H1 (cell line): Measurements from ENCODE around the gene SPTBN4. TPM values are rescaled to one million over a fixed set of nuclear protein-coding genes. Genes with fewer than 3 reads are reported as not detected.
A peak's percentile ranks its signal among the peaks of the same experiment; 100 is the strongest.

Experiments
- BACH1 ChIP-seq: IDR thresholded peaks from 2 replicates; pipeline ENCODE4 v1.6.1; 2012; ENCODE audit warnings: low read length, improper control_type of control experiment
- BRCA1 ChIP-seq: IDR thresholded peaks from 2 replicates; pipeline ENCODE4 v1.6.1; 2012; ENCODE audit warnings: low read depth, low read length, improper control_type of control experiment
- E2F6 ChIP-seq: IDR thresholded peaks from 2 replicates; pipeline ENCODE4 v1.6.1; 2012; ENCODE audit warnings: inconsistent platforms
- KDM1A ChIP-seq: fragments of 200-600, 300-600 bp; sonication (generic); IDR thresholded peaks from 2 replicates; pipeline ENCODE4 v1.7.1; 2016; ENCODE audit warnings: mild to moderate bottlenecking, low read length, borderline replicate concordance
- RNF2 ChIP-seq: fragments of 200-900, 300-1000 bp; sonication (generic); IDR thresholded peaks from 2 replicates; pipeline ENCODE4 v1.7.1; 2016; ENCODE audit warnings: borderline replicate concordance, low read depth, mild to moderate bottlenecking, antibody characterized with exemption, low read length; ENCODE audit not compliant: poor library complexity, severe bottlenecking; ENCODE audit errors: missing control alignments
- TCF12 ChIP-seq: IDR thresholded peaks from 2 replicates; pipeline ENCODE4 v1.6.1; 2011; ENCODE audit warnings: low read depth, mild to moderate bottlenecking, low read length
- polyA plus RNA-seq, 7 experiments: library from polyadenylated mRNA; depleted of rRNA in 3 of 7; stranded (reverse) in 5 of 7; unstranded in 2 of 7; fragments of >200 nt in 5 of 7; fragments of 200-250 nt in 2 of 7; gene quantifications; 1 replicate in 5 of 7; 2 replicates in 1 of 7; 4 replicates in 1 of 7; pipeline versions ENCODE4 v1.2.1 to v1.2.3, GENCODE V29; 2011 to 2013; ENCODE audit warnings: missing spikeins in 2 of 7, mixed read lengths in 2 of 7
- total RNA-seq: library from RNA; stranded (reverse); fragmentation: NEBNext Ultra II Directional; extraction: Animal tissue kit (Norgen Biotek cat#: 25700); gene quantifications from 2 replicates; pipeline ENCODE4 v1.2.1, GENCODE V29; 2021

Gene SPTBN4
- total and polyA plus RNA-seq, 2 of the 8 experiments (the other 6 are each of a cell fraction or from before 2014, with no cell fraction given): 1.9 to 3.0 TPM

- TF ChIP-seq RNF2 (no peak), BRCA1 (no peak), KDM1A (peak; percentile 80; the same call in 1 of the 2 replicates), E2F6 (no peak), TCF12 (no peak), BACH1 (no peak)
These were observed 132.1 kb downstream of the SPTBN4 start (continued) for GRCh38 chr19:40598918-40599307.
